Sigmoid colon (tissue), 7 donors: ENCODE measurements around the gene PPT2. TPM values are rescaled to one million over a fixed set of nuclear protein-coding genes. Genes with fewer than 3 reads are reported as not detected.

Experiments
- DNase-seq: peaks from one replicate; pipeline ENCODE4 v3.0.0-alpha.2; 2019
- H3K27ac ChIP-seq, 4 donors: fragments of 200-600 bp; sonication (generic); one replicate each; pipeline ENCODE4 v1.5.1; 2016 to 2019; ENCODE audit warnings: mild to moderate bottlenecking in 1 of 4
- H3K27me3 ChIP-seq, 3 donors: fragments of 200-600 bp; sonication (generic); one replicate each; pipeline ENCODE4 v1.5.1; 2019; ENCODE audit warnings: mild to moderate bottlenecking in 1 of 3
- H3K36me3 ChIP-seq, 4 donors: fragments of 200-600 bp; sonication (generic); one replicate each; pipeline ENCODE4 v1.5.1; 2016 to 2019
- H3K4me1 ChIP-seq, 4 donors: fragments of 200-600 bp; sonication (generic); one replicate each; pipeline ENCODE4 v1.5.1; 2017 to 2019
- H3K4me3 ChIP-seq, 4 donors: fragments of 200-600 bp; sonication (generic); one replicate each; pipeline ENCODE4 v1.5.1; 2017 to 2019; ENCODE audit warnings: mild to moderate bottlenecking in 2 of 4, moderate library complexity in 1 of 4
- H3K9me3 ChIP-seq, 4 donors: fragments of 200-600 bp in 3 of 4; sonication (generic) in 3 of 4; one replicate each; pipeline versions ENCODE4 v1.5.1 to v1.6.1; 2013 to 2019
- EP300 ChIP-seq, 4 donors: sonication (generic); formaldehyde crosslinking; IDR thresholded peaks; one replicate each; pipeline ENCODE4 v1.6.1; 2017; ENCODE audit warnings: antibody characterized with exemption in 4 of 4
- POLR2A ChIP-seq, 2 donors: fragments of 450-650 bp; IDR thresholded peaks; one replicate each; pipeline ENCODE4 v1.6.1; 2016; ENCODE audit warnings: antibody characterized with exemption in 2 of 2, mild to moderate bottlenecking in 2 of 2, moderate library complexity in 2 of 2
- POLR2AphosphoS5 ChIP-seq, 4 donors: sonication (generic); formaldehyde crosslinking; IDR thresholded peaks; one replicate each; pipeline ENCODE4 v1.6.1; 2017; ENCODE audit warnings: antibody characterized with exemption in 4 of 4
- WGBS, 2 donors: extraction: QIAGEN DNeasy Blood & Tissue Kit; methylation state at CpG; one replicate each; pipeline ENCODE4 v1.1.7; 2013; 5-methylcytosine and 5-hydroxymethylcytosine counted together
- intact Hi-C: fragments of 100-400 bp; cut with DNase I; formaldehyde crosslinking; loops from one replicate; pipeline ENCODE4 v1.15.1; 2023
- polyA plus RNA-seq, 3 donors: library from polyadenylated mRNA; stranded (reverse); fragments of 200-250 nt; gene quantifications; one replicate each; pipeline ENCODE4 v1.2.3, GENCODE V29; 2013
- total RNA-seq, 4 donors: library from RNA; depleted of rRNA; stranded (reverse); fragments of >200 nt; gene quantifications; one replicate each; pipeline ENCODE4 v1.1.0, GENCODE V29; 2016
- TF ChIP-seq, protein P1 (sequence below), 4 experiments: fragments of 450-650 bp in 3 of 4; fragments of 200-600 bp in 1 of 4; IDR thresholded peaks; one replicate each; pipeline ENCODE4 v1.5.1; 2016 to 2019; ENCODE audit warnings: antibody characterized with exemption in 4 of 4, mild to moderate bottlenecking in 3 of 4, moderate library complexity in 2 of 4
- donor health status: healthy with polysubstance abuse.
- donor health status: Bipolar disorder and iron deficiency.
- donor health status: healthy.

PPT2 gene
- total and polyA plus RNA-seq, 7 donors, result 3.0 to 126 (median 15.5) TPM

DNA sequence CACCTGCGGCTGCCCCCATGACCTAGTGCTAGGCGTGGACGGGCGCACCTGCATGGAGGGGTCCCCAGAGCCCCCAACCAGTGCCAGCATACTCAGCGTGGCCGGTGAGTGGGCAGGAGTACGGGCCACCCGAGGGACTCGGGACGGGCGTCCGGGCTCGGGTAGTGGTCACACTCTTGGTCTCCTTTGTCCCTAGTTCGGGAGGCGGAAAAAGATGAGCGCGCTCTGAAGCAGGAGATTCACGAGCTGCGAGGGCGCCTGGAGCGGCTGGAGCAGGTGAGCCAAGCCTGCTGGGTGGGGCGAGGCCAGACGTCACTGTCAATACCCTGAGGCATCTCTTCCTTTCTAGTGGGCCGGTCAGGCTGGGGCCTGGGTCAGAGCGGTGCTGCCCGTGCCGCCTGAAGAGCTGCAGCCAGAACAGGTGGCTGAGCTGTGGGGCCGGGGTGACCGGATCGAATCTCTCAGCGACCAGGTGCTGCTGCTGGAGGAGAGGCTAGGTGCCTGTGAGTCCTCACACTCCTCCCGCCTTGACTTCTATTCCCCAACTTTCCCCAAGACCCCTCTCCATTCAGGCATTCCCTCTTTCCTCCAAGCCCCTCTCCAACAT lies 13.3 kb downstream of the PPT2 start:
- H3K4me1 ChIP-seq, result peaks cover 0 to 3% (median 0%) of the 10 kb centered on the region in 4 donors

DNA sequence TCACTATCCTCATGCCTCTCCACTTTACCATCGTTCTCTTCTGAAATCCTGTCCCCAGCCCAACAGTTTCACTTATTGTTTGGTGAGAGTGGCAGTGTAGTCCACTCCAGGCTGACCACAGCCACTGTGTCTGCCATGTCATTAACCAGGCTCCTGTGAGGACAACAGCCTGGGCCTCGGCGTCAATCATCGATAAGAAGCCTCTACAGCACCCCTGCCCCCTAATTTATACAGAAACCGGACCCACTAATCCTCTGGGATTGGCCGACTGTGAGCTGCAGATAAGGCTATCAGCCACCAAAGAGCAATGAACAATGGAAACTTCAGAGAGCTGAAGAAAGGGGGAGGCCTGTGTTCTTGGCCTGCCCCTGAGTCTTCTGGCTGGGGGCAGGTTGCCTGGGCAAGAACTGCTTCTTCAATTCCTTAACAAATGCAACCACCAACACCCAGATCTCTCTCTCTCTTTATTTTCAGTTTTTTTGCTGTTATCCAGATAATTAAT lies 13.9 kb downstream of the PPT2 start:
- H3K27me3 ChIP-seq, result no peaks in the 10 kb centered on the region
- H3K4me1 ChIP-seq, result peaks cover 0 to 7% (median under 1%) of the 10 kb centered on the region in 4 donors
- H3K36me3 ChIP-seq, result peaks cover 27 to 78% (median 29%) of the 10 kb centered on the region in 4 donors
- intact Hi-C loops, result no loop called here
- no peak for DNase-seq
- H3K4me3 ChIP-seq, result no peak overlapping the region
- 82 to 86% methylated on average over 6 of the region's 6 CpGs for WGBS, 2 donors
- no peaks in the 10 kb centered on the region for H3K9me3 ChIP-seq
- peak overlapping the region in 1 of 4 donors; percentile 9 for H3K27ac ChIP-seq
- no peak for TF ChIP-seq EP300 (IDR thresholded peaks at IDR 0.05)
- TF ChIP-seq, protein P1, sequence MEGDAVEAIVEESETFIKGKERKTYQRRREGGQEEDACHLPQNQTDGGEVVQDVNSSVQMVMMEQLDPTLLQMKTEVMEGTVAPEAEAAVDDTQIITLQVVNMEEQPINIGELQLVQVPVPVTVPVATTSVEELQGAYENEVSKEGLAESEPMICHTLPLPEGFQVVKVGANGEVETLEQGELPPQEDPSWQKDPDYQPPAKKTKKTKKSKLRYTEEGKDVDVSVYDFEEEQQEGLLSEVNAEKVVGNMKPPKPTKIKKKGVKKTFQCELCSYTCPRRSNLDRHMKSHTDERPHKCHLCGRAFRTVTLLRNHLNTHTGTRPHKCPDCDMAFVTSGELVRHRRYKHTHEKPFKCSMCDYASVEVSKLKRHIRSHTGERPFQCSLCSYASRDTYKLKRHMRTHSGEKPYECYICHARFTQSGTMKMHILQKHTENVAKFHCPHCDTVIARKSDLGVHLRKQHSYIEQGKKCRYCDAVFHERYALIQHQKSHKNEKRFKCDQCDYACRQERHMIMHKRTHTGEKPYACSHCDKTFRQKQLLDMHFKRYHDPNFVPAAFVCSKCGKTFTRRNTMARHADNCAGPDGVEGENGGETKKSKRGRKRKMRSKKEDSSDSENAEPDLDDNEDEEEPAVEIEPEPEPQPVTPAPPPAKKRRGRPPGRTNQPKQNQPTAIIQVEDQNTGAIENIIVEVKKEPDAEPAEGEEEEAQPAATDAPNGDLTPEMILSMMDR (IDR thresholded peaks at IDR 0.05), result no peak
- no peak for TF ChIP-seq POLR2A (IDR thresholded peaks at IDR 0.05)
- TF ChIP-seq POLR2AphosphoS5 (IDR thresholded peaks at IDR 0.05), result no peak

More for the DNA sequence above, 13.3 kb downstream of the PPT2 start:
- TF ChIP-seq POLR2A (IDR thresholded peaks at IDR 0.05) (no peak), EP300 (IDR thresholded peaks at IDR 0.05) (no peak), POLR2AphosphoS5 (IDR thresholded peaks at IDR 0.05) (no peak)
- TF ChIP-seq, protein P1 (IDR thresholded peaks at IDR 0.05), result no peak
- Histone ChIP-seq H3K36me3 (peaks cover 27 to 84% (median 29%) of the 10 kb centered on the region in 4 donors), H3K4me3 (no peak overlapping the region), H3K27ac (peak overlapping the region in 1 of 4 donors; percentile 9), H3K9me3 (no peaks in the 10 kb centered on the region), H3K27me3 (no peaks in the 10 kb centered on the region)
- intact Hi-C loops, result no loop called here
- 89 to 90% methylated on average over 32 of the region's 32 CpGs for WGBS, 2 donors
- DNase-seq, result no peak

DNA sequence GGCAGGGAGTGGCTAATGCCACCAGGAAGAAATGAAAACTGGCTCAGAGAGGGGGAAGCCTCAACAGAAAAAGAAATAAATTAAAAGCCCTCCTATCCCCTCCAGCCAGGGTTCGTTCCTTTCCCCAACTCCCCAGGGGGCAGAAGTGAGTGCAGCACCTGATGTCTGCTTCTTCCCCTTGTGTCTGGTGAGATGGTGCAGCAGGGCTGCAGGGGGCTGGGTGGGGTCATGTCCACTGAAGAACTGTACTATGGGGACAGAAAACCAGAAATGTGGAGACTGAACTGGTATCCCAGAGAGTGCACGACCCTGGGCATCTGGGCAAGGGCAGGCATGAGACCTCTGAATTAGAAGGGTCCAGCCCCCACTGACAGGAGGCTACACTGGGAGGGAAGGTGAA lies 14.4 kb downstream of the PPT2 start:
- Histone ChIP-seq H3K27me3 (no peaks in the 10 kb centered on the region), H3K9me3 (no peaks in the 10 kb centered on the region), H3K4me3 (no peak overlapping the region), H3K27ac (peak overlapping the region in 1 of 4 donors; percentile 5), H3K36me3 (peaks cover 27 to 73% (median 29%) of the 10 kb centered on the region in 4 donors), H3K4me1 (peaks cover 0 to 12% (median 3%) of the 10 kb centered on the region in 4 donors)
- no peak for DNase-seq
- 76 to 86% methylated on average over 2 of the region's 2 CpGs for WGBS, 2 donors
- TF ChIP-seq, protein P1 (IDR thresholded peaks at IDR 0.05), result no peak
- TF ChIP-seq POLR2AphosphoS5 (IDR thresholded peaks at IDR 0.05), result no peak
- TF ChIP-seq POLR2A (IDR thresholded peaks at IDR 0.05), result no peak
- TF ChIP-seq EP300 (IDR thresholded peaks at IDR 0.05), result no peak
- intact Hi-C loops, result no loop called here

DNA sequence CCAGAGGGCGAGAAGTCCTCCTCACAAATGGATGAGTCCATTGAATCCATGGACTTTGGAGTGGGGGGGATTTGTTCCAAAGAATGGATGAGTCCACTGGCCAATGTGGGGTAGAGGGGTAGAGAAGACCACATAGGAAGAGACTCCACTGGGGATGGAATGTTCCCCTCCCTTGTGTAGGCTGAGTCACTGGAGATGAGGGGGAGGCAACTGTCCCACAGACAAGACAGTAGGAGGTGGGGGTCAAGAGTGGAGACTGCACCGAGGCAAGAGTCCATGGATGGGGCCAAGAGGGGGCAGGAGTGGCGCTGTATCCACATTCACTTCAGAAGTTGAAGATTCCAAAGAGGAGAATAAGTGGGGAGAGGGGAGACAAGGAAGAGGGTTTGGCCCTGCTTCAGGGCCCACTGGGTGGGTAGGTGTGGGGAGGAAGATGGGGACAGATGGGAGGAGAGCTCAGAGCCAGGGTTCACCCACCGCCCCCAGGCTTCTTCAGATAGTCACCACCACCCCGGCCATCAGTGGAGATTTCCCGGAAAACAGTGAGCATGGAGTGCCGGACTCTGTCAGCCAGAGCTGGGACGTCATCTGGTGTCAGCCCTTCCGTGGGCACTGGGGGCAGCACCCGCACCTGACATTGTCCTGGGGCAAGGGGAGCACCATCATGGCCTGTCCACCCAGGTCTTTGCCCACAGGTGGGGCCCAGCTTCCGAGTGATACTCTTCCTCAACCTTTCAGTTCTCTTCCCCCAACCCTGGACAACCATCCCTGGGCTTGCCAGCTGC lies 15.1 kb downstream of the PPT2 start:
- no peaks in the 10 kb centered on the region for H3K27me3 ChIP-seq
- H3K4me3 ChIP-seq, result no peak overlapping the region
- peak overlapping the region in 3 of 4 donors; percentile 5 to 14 (median 11) for H3K27ac ChIP-seq
- 86 to 88% methylated on average over 11 of the region's 11 CpGs for WGBS, 2 donors
- peaks cover 27 to 70% (median 29%) of the 10 kb centered on the region in 4 donors for H3K36me3 ChIP-seq
- peaks cover 0 to 18% (median 3%) of the 10 kb centered on the region in 4 donors for H3K4me1 ChIP-seq
- TF ChIP-seq, protein P1 (IDR thresholded peaks at IDR 0.05), result no peak
- TF ChIP-seq POLR2AphosphoS5 (IDR thresholded peaks at IDR 0.05) (no peak), POLR2A (IDR thresholded peaks at IDR 0.05) (no peak), EP300 (IDR thresholded peaks at IDR 0.05) (no peak)
- no peak for DNase-seq
- H3K9me3 ChIP-seq, result no peaks in the 10 kb centered on the region
- intact Hi-C loops, result no loop called here
